A549 (cell line): ENCODE results near the gene ZNF576. TPM values are rescaled to one million over a fixed set of nuclear protein-coding genes. Genes with fewer than 3 reads are reported as not detected.

Experiments
- ATAC-seq, 2 experiments: fragments of 200-7000 bp in 1 of 2; fragments of >200 bp in 1 of 2; cut with Nextera tagmentation in 1 of 2; cut with Tn5 transposase in 1 of 2; 3 replicates each; pipeline versions ENCODE4 v1.8.0 to v1.9.1; 2018 to 2020; ENCODE audit warnings: mild to moderate bottlenecking in 1 of 2, moderate library complexity in 1 of 2
- CTCF ChIA-PET: fragments of 300-600 bp; sonication (Branson Sonifier 250); formaldehyde crosslinking; extraction: SDS; loops from one replicate; lab custom pipeline; 2021; ENCODE audit warnings: antibody characterized with exemption, inconsistent platforms; lab: Yijun Ruan, JAX
- POLR2A ChIA-PET: fragments of 350-600 bp; formaldehyde crosslinking; extraction: SDS; loops from one replicate; lab custom pipeline; 2021; ENCODE audit warnings: antibody characterized with exemption, inconsistent platforms; lab: Yijun Ruan, JAX
- DNase-seq, 2 experiments: peaks; one replicate each; pipeline versions ENCODE4 v3.0.0 to v3.0.0-alpha.2; 2011 to 2016; ENCODE audit warnings: low read depth in 1 of 2, low spot score in 1 of 2
- FAIRE-seq: peaks from 2 replicates; lab custom pipeline; 2011; peaks lifted over from hg19 to GRCh38; lab: Jason Lieb, UNC
- H3K27ac ChIP-seq, 2 experiments: fragments of >200 bp; sonication (Bioruptor Twin); formaldehyde crosslinking; 3 replicates each; pipeline ENCODE4 v1.5.1; 2016 to 2017
- H3K4me1 ChIP-seq: fragments of >200 bp; sonication (Bioruptor Twin); formaldehyde crosslinking; 3 replicates; pipeline ENCODE4 v1.6.1; 2016
- H3K4me2 ChIP-seq: fragments of >200 bp; sonication (Bioruptor Twin); formaldehyde crosslinking; 3 replicates; pipeline ENCODE4 v1.6.1; 2016
- H3K4me3 ChIP-seq: fragments of >200 bp; sonication (Bioruptor Twin); formaldehyde crosslinking; 3 replicates; pipeline ENCODE4 v1.5.1; 2016
- H3K9me3 ChIP-seq: fragments of >200 bp; sonication (Bioruptor Twin); formaldehyde crosslinking; 3 replicates; pipeline ENCODE4 v1.6.1; 2016
- CEBPB ChIP-seq, 2 experiments: fragments of >200 bp in 1 of 2; sonication (Bioruptor Twin) in 1 of 2; formaldehyde crosslinking in 1 of 2; IDR thresholded peaks; 2 replicates each; pipeline ENCODE4 v1.6.1; 2012 to 2016
- CHD4 ChIP-seq: fragments of 200-600 bp; sonication (generic); IDR thresholded peaks from 2 replicates; pipeline ENCODE4 v1.6.1; 2016; ENCODE audit warnings: antibody characterized with exemption, mild to moderate bottlenecking, borderline replicate concordance
- CTCF ChIP-seq: fragments of >200 bp; sonication (Bioruptor Twin); formaldehyde crosslinking; IDR thresholded peaks from 3 replicates; pipeline ENCODE4 v1.5.1; 2016
- E2F6 ChIP-seq: IDR thresholded peaks from 2 replicates; pipeline ENCODE4 v1.6.1; 2012; ENCODE audit warnings: low read depth, borderline replicate concordance
- EHF ChIP-seq: fragments of 250-450 bp; sonication (Bioruptor Pico); IDR thresholded peaks from 2 replicates; pipeline ENCODE4 v1.5.0; 2020; ENCODE audit warnings: mild to moderate bottlenecking
- ESRRA ChIP-seq: fragments of 150-350 bp; IDR thresholded peaks from 2 replicates; pipeline ENCODE4 v1.6.1; 2014; ENCODE audit warnings: mild to moderate bottlenecking, low read length, borderline replicate concordance
- FOSB ChIP-seq: fragments of 250-450 bp; sonication (Bioruptor Pico); IDR thresholded peaks from 2 replicates; pipeline ENCODE4 v1.5.0; 2020; ENCODE audit warnings: mild to moderate bottlenecking, moderate library complexity
- FOSL2 ChIP-seq, 2 experiments: fragments of 450-650 bp in 1 of 2; fragments of >200 bp in 1 of 2; sonication (Bioruptor Twin) in 1 of 2; formaldehyde crosslinking; IDR thresholded peaks; 2 replicates each; pipeline versions ENCODE4 v1.5.0 to v1.6.1; 2016 to 2020; ENCODE audit warnings: mild to moderate bottlenecking in 1 of 2, moderate library complexity in 1 of 2
- GATA3 ChIP-seq: IDR thresholded peaks from 2 replicates; pipeline ENCODE4 v1.6.1; 2012; ENCODE audit warnings: borderline replicate concordance
- HES2 ChIP-seq: fragments of >200 bp; sonication (Bioruptor Twin); formaldehyde crosslinking; IDR thresholded peaks from 2 replicates; pipeline ENCODE4 v1.6.1; 2016
- HOXB13 ChIP-seq: fragments of 250-450 bp; sonication (Bioruptor Pico); IDR thresholded peaks from 2 replicates; pipeline ENCODE4 v1.5.0; 2020; ENCODE audit warnings: low read depth, mild to moderate bottlenecking, moderate library complexity
- HOXB5 ChIP-seq: fragments of 250-450 bp; sonication (Bioruptor Pico); IDR thresholded peaks from 2 replicates; pipeline ENCODE4 v1.5.0; 2020; ENCODE audit warnings: mild to moderate bottlenecking, moderate library complexity
- JUN ChIP-seq, 2 experiments: fragments of >200 bp; sonication (Bioruptor Twin); formaldehyde crosslinking; IDR thresholded peaks; 2 replicates in 1 of 2; 3 replicates in 1 of 2; pipeline ENCODE4 v1.6.1; 2016 to 2017
- JUNB ChIP-seq: fragments of >200 bp; sonication (Bioruptor Twin); formaldehyde crosslinking; IDR thresholded peaks from 2 replicates; pipeline ENCODE4 v1.6.1; 2016
- KDM1A ChIP-seq: fragments of 200-600 bp; sonication (generic); IDR thresholded peaks from 2 replicates; pipeline ENCODE4 v1.6.1; 2016; ENCODE audit warnings: low read depth, mild to moderate bottlenecking
- KDM5A ChIP-seq: fragments of 200-600 bp; sonication (generic); IDR thresholded peaks from 2 replicates; pipeline ENCODE4 v1.6.1; 2016; ENCODE audit warnings: antibody characterized with exemption, mild to moderate bottlenecking
- MAFK ChIP-seq: fragments of 450-650 bp; IDR thresholded peaks from 2 replicates; pipeline ENCODE4 v1.6.1; 2014; ENCODE audit not compliant: partially characterized antibody
- MAX ChIP-seq: IDR thresholded peaks from 2 replicates; pipeline ENCODE4 v1.6.1; 2012
- NPAS2 ChIP-seq: fragments of 250-450 bp; sonication (Bioruptor Pico); IDR thresholded peaks from 2 replicates; pipeline ENCODE4 v1.8.0; 2022; ENCODE audit warnings: mild to moderate bottlenecking, moderate library complexity, borderline replicate concordance
- POLR2A ChIP-seq: IDR thresholded peaks from 2 replicates; pipeline ENCODE4 v1.6.1; 2012; ENCODE audit warnings: mild to moderate bottlenecking, low read length
- RAD21 ChIP-seq, 2 experiments: fragments of >200 bp in 1 of 2; sonication (Bioruptor Twin) in 1 of 2; formaldehyde crosslinking in 1 of 2; IDR thresholded peaks in 1 of 2; conservative IDR thresholded peaks in 1 of 2; 2 replicates in 1 of 2; 3 replicates in 1 of 2; pipeline ENCODE4 v1.6.1; 2012 to 2018; ENCODE audit warnings: inconsistent platforms in 1 of 2
- RFX5 ChIP-seq: fragments of 450-650 bp; IDR thresholded peaks from 2 replicates; pipeline ENCODE4 v1.7.1; 2014; ENCODE audit warnings: antibody characterized with exemption, mild to moderate bottlenecking, moderate library complexity
- SREBF2 ChIP-seq: fragments of 450-650 bp; IDR thresholded peaks from 2 replicates; pipeline ENCODE4 v1.6.1; 2014; ENCODE audit warnings: mild to moderate bottlenecking, moderate library complexity
- TFCP2L1 ChIP-seq: fragments of 250-450 bp; sonication (Bioruptor Pico); IDR thresholded peaks from 2 replicates; pipeline ENCODE4 v1.5.0; 2021; ENCODE audit warnings: mild to moderate bottlenecking
- TP53 ChIP-seq: fragments of 250-450 bp; sonication (Bioruptor Pico); IDR thresholded peaks from 2 replicates; pipeline ENCODE4 v1.5.0; 2021; ENCODE audit warnings: mild to moderate bottlenecking, moderate library complexity
- ZNF302 ChIP-seq: fragments of 250-450 bp; sonication (Bioruptor Pico); IDR thresholded peaks from 2 replicates; pipeline ENCODE4 v1.9.0; 2021; ENCODE audit warnings: inconsistent platforms, mild to moderate bottlenecking, moderate library complexity
- WGBS: methylation state at CpG from one replicate; pipeline ENCODE4 v1.1.6; 2017; ENCODE audit errors: missing lambda C conversion rate; 5-methylcytosine and 5-hydroxymethylcytosine counted together
- polyA minus RNA-seq: library from RNA; depleted of rRNA, polyadenylated mRNA; stranded (reverse); fragments of >200 nt; gene quantifications from 2 replicates; pipeline ENCODE4 v1.2.3, GENCODE V29; 2011; rRNA and poly(A)+ RNA removed
- polyA plus RNA-seq, 4 experiments: library from polyadenylated mRNA; depleted of rRNA in 3 of 4; stranded (reverse); fragments of >200 nt; fragmentation: RNase III in 1 of 4; extraction: RNeasy Plus Mini Kit Qiagen cat#74134 plus additional on column Dnase treatment in 1 of 4; gene quantifications; 2 replicates in 3 of 4; 3 replicates in 1 of 4; pipeline ENCODE4 v1.2.3, GENCODE V29; 2011 to 2017
- TF ChIP-seq, protein P1 (sequence below): fragments of 200-600 bp; sonication (generic); IDR thresholded peaks from 2 replicates; pipeline ENCODE4 v1.6.1; 2016; ENCODE audit warnings: antibody characterized with exemption, mild to moderate bottlenecking, moderate library complexity
- TF ChIP-seq, protein P2 (sequence below): fragments of >200 bp; sonication (Bioruptor Twin); formaldehyde crosslinking; IDR thresholded peaks from 3 replicates; pipeline ENCODE4 v1.6.1; 2016
- TF ChIP-seq, protein P3 (sequence below): fragments of 450-650 bp; IDR thresholded peaks from 2 replicates; pipeline ENCODE4 v1.6.1; 2014; ENCODE audit warnings: antibody characterized with exemption

ZNF576 gene, protein sequence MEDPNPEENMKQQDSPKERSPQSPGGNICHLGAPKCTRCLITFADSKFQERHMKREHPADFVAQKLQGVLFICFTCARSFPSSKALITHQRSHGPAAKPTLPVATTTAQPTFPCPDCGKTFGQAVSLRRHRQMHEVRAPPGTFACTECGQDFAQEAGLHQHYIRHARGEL
- polyA plus RNA-seq (2011; rRNA removed) (10.6 and 11.2 TPM in 2 replicates), polyA plus RNA-seq (2017; fragmentation: RNase III; extraction: RNeasy Plus Mini Kit Qiagen cat#74134 plus additional on column Dnase treatment) (15.4 to 16.8 TPM (median 16.5 TPM) in 3 replicates), polyA minus RNA-seq (5.9 and 10.2 TPM in 2 replicates)
- 25.9 and 31.3 TPM in 2 replicates for polyA plus RNA-seq (2012; cell fraction: cytosol; rRNA removed)
- polyA plus RNA-seq (2012; cell fraction: nucleus; rRNA removed): 22.2 and 26.9 TPM in 2 replicates

- Histone ChIP-seq H3K4me2 (peak within 1 kb of the TSS; percentile 96), H3K27ac (peak within 1 kb of the TSS; percentile 86 to 88), H3K4me1 (peaks cover 19% of the 10 kb centered on the region), H3K9me3 (no peaks in the 10 kb centered on the region), H3K4me3 (peak within 1 kb of the TSS; percentile 66)
- FAIRE-seq (peak; percentile 99), ATAC-seq (peak; percentile 88 to 89), DNase-seq (peak; percentile 99 to 100)
- ChIA-PET POLR2A (interaction anchor here (0.7 to 2.5 kb wide), 8 partner anchors 9 to 92 kb away, joined by 3 to 21 read pairs (median 4); partner anchors contain the start of genes PHLDB3, PINLYP, XRCC1 and ZNF575), CTCF (interaction anchor here (0.7 to 4.6 kb wide), 18 partner anchors 10 to 492 kb away, joined by 3 to 51 read pairs (median 5); partner anchors contain the start of gene ZNF575)
- under 1% methylated on average over 45 of the region's 60 CpGs for WGBS
- TF ChIP-seq FOSB (CRISPR knock-in tag) (peak; percentile 26; the same call in 1 of the 2 replicates), KDM1A (no peak), HOXB13 (no peak), CHD4 (no peak), POLR2A (peak; percentile 78), HES2 (no peak), SREBF2 (no peak), RAD21 (conservative IDR thresholded peaks at IDR 0.05 in 1 of 2, IDR thresholded peaks at IDR 0.05 in 1 of 2) (peak; percentile 13 to 36; a peak in 4 of 5 replicates), JUN (IDR thresholded peaks at IDR 0.05) (peak; percentile 96 to 99; a peak in 4 of 5 replicates), E2F6 (no peak), CTCF (no peak), JUNB (no peak), FOSL2 (IDR thresholded peaks at IDR 0.05) (no peak), FOSL2 (CRISPR knock-in tag; IDR thresholded peaks at IDR 0.05) (peak; percentile 61), EHF (CRISPR knock-in tag) (0 out of 2 replicates have a peak, but pooled peaks have one; percentile 42), ESRRA (peak; percentile 46), TFCP2L1 (no peak), MAX (peak; percentile 54; the same call in 1 of the 2 replicates), KDM5A (peak; percentile 75), ZNF302 (no peak), CEBPB (IDR thresholded peaks at IDR 0.05) (no peak), RFX5 (0 out of 2 replicates have a peak, but pooled peaks have one; percentile 35), TP53 (CRISPR knock-in tag) (no peak), NPAS2 (CRISPR knock-in tag) (no peak), MAFK (no peak), HOXB5 (CRISPR knock-in tag) (0 out of 2 replicates have a peak, but pooled peaks have one; percentile 72), GATA3 (0 out of 2 replicates have a peak, but pooled peaks have one; percentile 6)
- TF ChIP-seq, protein P1, sequence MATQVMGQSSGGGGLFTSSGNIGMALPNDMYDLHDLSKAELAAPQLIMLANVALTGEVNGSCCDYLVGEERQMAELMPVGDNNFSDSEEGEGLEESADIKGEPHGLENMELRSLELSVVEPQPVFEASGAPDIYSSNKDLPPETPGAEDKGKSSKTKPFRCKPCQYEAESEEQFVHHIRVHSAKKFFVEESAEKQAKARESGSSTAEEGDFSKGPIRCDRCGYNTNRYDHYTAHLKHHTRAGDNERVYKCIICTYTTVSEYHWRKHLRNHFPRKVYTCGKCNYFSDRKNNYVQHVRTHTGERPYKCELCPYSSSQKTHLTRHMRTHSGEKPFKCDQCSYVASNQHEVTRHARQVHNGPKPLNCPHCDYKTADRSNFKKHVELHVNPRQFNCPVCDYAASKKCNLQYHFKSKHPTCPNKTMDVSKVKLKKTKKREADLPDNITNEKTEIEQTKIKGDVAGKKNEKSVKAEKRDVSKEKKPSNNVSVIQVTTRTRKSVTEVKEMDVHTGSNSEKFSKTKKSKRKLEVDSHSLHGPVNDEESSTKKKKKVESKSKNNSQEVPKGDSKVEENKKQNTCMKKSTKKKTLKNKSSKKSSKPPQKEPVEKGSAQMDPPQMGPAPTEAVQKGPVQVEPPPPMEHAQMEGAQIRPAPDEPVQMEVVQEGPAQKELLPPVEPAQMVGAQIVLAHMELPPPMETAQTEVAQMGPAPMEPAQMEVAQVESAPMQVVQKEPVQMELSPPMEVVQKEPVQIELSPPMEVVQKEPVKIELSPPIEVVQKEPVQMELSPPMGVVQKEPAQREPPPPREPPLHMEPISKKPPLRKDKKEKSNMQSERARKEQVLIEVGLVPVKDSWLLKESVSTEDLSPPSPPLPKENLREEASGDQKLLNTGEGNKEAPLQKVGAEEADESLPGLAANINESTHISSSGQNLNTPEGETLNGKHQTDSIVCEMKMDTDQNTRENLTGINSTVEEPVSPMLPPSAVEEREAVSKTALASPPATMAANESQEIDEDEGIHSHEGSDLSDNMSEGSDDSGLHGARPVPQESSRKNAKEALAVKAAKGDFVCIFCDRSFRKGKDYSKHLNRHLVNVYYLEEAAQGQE: no peak
- TF ChIP-seq, protein P2, sequence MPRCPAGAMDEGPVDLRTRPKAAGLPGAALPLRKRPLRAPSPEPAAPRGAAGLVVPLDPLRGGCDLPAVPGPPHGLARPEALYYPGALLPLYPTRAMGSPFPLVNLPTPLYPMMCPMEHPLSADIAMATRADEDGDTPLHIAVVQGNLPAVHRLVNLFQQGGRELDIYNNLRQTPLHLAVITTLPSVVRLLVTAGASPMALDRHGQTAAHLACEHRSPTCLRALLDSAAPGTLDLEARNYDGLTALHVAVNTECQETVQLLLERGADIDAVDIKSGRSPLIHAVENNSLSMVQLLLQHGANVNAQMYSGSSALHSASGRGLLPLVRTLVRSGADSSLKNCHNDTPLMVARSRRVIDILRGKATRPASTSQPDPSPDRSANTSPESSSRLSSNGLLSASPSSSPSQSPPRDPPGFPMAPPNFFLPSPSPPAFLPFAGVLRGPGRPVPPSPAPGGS: peak; percentile 37; the same call in 2 of the 3 replicates
- TF ChIP-seq, protein P3, sequence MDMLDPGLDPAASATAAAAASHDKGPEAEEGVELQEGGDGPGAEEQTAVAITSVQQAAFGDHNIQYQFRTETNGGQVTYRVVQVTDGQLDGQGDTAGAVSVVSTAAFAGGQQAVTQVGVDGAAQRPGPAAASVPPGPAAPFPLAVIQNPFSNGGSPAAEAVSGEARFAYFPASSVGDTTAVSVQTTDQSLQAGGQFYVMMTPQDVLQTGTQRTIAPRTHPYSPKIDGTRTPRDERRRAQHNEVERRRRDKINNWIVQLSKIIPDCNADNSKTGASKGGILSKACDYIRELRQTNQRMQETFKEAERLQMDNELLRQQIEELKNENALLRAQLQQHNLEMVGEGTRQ: no peak
Observed at GRCh38 chr19:43595999-43596841, at the start of gene ZNF576, which contains the start of gene IRGQ. ZNF576 (plus strand) TSS chr19:43596595; CDS start chr19:43597109, 514 bp downstream. IRGQ (minus strand) TSS chr19:43596134; CDS start chr19:43595338, 796 bp downstream.
